GM12874 (cell line): Measurements from ENCODE around the gene SLC17A9.

Source experiments
- CTCF ChIP-seq: IDR thresholded peaks from 2 replicates; pipeline ENCODE4 v1.5.1; 2011; ENCODE audit warnings: low read depth, mild to moderate bottlenecking, control low read depth, low read length, moderate library complexity; ENCODE audit not compliant: insufficient read depth

Gene SLC17A9

GRCh38 chr20:62957136-62958117, 4.9 kb downstream of the SLC17A9 start:
- no peak for TF ChIP-seq CTCF

GRCh38 chr20:62958388-62959100, 6.0 kb downstream of the SLC17A9 start:
- TF ChIP-seq CTCF = no peak

GRCh38 chr20:62959101-62959971, 6.8 kb downstream of the SLC17A9 start:
- TF ChIP-seq CTCF = no peak

GRCh38 chr20:62959998-62960436, 7.5 kb downstream of the SLC17A9 start:
- TF ChIP-seq CTCF = no peak

GRCh38 chr20:62961310-62961783, 8.8 kb downstream of the SLC17A9 start:
- no peak for TF ChIP-seq CTCF

GRCh38 chr20:62961799-62962198, 9.3 kb downstream of the SLC17A9 start:
- no peak for TF ChIP-seq CTCF
